Stimulated activated CD8-positive, alpha-beta memory T cell treated with anti-CD3 and anti-CD28 coated beads, Interleukin-7, amount 100 ng/mL, for 48 hours (primary cell): ENCODE results near the gene ZNF521.

ENCODE experiments used
- DNase-seq, 2 donors: peaks; one replicate each; pipeline ENCODE4 v3.0.0-alpha.2; 2020; ENCODE audit warnings: low read depth in 1 of 2; ENCODE audit errors: extremely low read depth in 1 of 2

Gene ZNF521

GRCh38 chr18:25136416-25137196 lies 215.4 kb downstream of the ZNF521 start:
- DNase-seq = no peak

GRCh38 chr18:25134861-25135260 lies 217.1 kb downstream of the ZNF521 start:
- DNase-seq = no peak

- DNase-seq = no peak
Observed at GRCh38 chr18:25133879-25134278, 218.1 kb downstream of the ZNF521 start.

- DNase-seq = no peak
Observed at GRCh38 chr18:25132786-25133496, 219.0 kb downstream of the ZNF521 start.

GRCh38 chr18:25126751-25127150 lies 225.2 kb downstream of the ZNF521 start:
- no peak for DNase-seq

GRCh38 chr18:25125680-25126079 lies 226.3 kb downstream of the ZNF521 start:
- no peak for DNase-seq

- no peak for DNase-seq
Observed at GRCh38 chr18:25123438-25124232, 228.3 kb downstream of the ZNF521 start.

GRCh38 chr18:25121442-25121841 lies 230.5 kb downstream of the ZNF521 start:
- DNase-seq = no peak

- no peak for DNase-seq
Observed at GRCh38 chr18:25113566-25113965, 238.4 kb downstream of the ZNF521 start.

GRCh38 chr18:25112821-25113434 lies 239.0 kb downstream of the ZNF521 start:
- no peak for DNase-seq

- DNase-seq = no peak
Observed at GRCh38 chr18:25111377-25112288, 240.3 kb downstream of the ZNF521 start.

- DNase-seq = no peak
Observed at GRCh38 chr18:25109484-25109883, 242.5 kb downstream of the ZNF521 start.

GRCh38 chr18:25103468-25104155 lies 248.4 kb downstream of the ZNF521 start:
- DNase-seq = no peak

GRCh38 chr18:25102662-25103061 lies 249.3 kb downstream of the ZNF521 start:
- DNase-seq = no peak

GRCh38 chr18:25100418-25100817 lies 251.5 kb downstream of the ZNF521 start:
- no peak for DNase-seq

GRCh38 chr18:25099895-25100294 lies 252.1 kb downstream of the ZNF521 start:
- no peak for DNase-seq

GRCh38 chr18:25097569-25098056 lies 254.4 kb downstream of the ZNF521 start:
- DNase-seq = no peak

- no peak for DNase-seq
Observed at GRCh38 chr18:25097057-25097456, 254.9 kb downstream of the ZNF521 start.

- no peak for DNase-seq
Observed at GRCh38 chr18:25093141-25093540, 258.8 kb downstream of the ZNF521 start.
